ENCODE data around the gene SYNGR2.
A peak's percentile ranks its signal among the peaks of the same experiment; 100 is the strongest.

The SYNGR2 gene

GRCh38 chr17:78122216-78122930 is 46.0 kb upstream of the SYNGR2 start:
- TF ChIP-seq CTCF (IDR thresholded peaks at IDR 0.05; ENCODE audit: control extremely low read depth, extremely low read depth, low read depth, missing control alignments) = no peak
- ChIA-PET POLR2A (no interaction called here), CTCF (interaction anchor here (1.4 kb wide), 1 partner anchor 52 kb away, joined by 5 read pairs; no protein-coding TSS in a partner anchor)
- no peak for DNase-seq (ENCODE audit: extremely low spot score)

- POLR2A ChIA-PET = no interaction called here
- DNase-seq (ENCODE audit: extremely low spot score) = no peak
- CTCF ChIA-PET = interaction anchor here (1.4 kb wide), 1 partner anchor 51 kb away, joined by 5 read pairs; no protein-coding TSS in a partner anchor
Observed at GRCh38 chr17:78122931-78123249, 45.5 kb upstream of the SYNGR2 start.

GRCh38 chr17:78123258-78123929 is 45.0 kb upstream of the SYNGR2 start:
- ChIA-PET CTCF (interaction anchor here (1.1 to 1.4 kb wide), 2 partner anchors 14 to 51 kb away, joined by 3 to 5 read pairs; no protein-coding TSS in a partner anchor), POLR2A (interaction anchor here (1.1 kb wide), 1 partner anchor 64 kb away, joined by 3 read pairs; the partner anchor contains the start of genes AFMID and TK1)
- no peak for TF ChIP-seq CTCF (IDR thresholded peaks at IDR 0.05; ENCODE audit: control extremely low read depth, extremely low read depth, low read depth, missing control alignments)
- DNase-seq (ENCODE audit: extremely low spot score) = no peak

More at GRCh38 chr17:78122931-78123249, 45.5 kb upstream of the SYNGR2 start:
- TF ChIP-seq CTCF (IDR thresholded peaks at IDR 0.05; ENCODE audit: control extremely low read depth, extremely low read depth, low read depth, missing control alignments) = no peak

GRCh38 chr17:78124081-78124835 is 44.1 kb upstream of the SYNGR2 start:
- TF ChIP-seq CTCF (IDR thresholded peaks at IDR 0.05; ENCODE audit: control extremely low read depth, extremely low read depth, low read depth, missing control alignments) = no peak
- POLR2A ChIA-PET = interaction anchor here (1.0 to 1.1 kb wide), 2 partner anchors 51 to 63 kb away, joined by 3 read pairs; partner anchors contain the start of genes AFMID and TK1
- DNase-seq (ENCODE audit: extremely low spot score) = peak; percentile 76
- CTCF ChIA-PET = interaction anchor here (1.0 to 3.4 kb wide), 6 partner anchors 9 to 127 kb away, joined by 3 to 16 read pairs (median 8); no protein-coding TSS in a partner anchor

- TF ChIP-seq CTCF (IDR thresholded peaks at IDR 0.05; ENCODE audit: control extremely low read depth, extremely low read depth, low read depth, missing control alignments) = no peak
- CTCF ChIA-PET = interaction anchor here (1.0 to 3.4 kb wide), 7 partner anchors 10 to 126 kb away, joined by 3 to 16 read pairs (median 5); no protein-coding TSS in a partner anchor
- POLR2A ChIA-PET = interaction anchor here (1.0 to 1.1 kb wide), 2 partner anchors 50 to 62 kb away, joined by 3 read pairs; partner anchors contain the start of genes AFMID and TK1
- DNase-seq (ENCODE audit: extremely low spot score) = no peak
Observed at GRCh38 chr17:78124836-78125137, 43.6 kb upstream of the SYNGR2 start.

All from GM10248 (cell line).